HG02678 (cell line): ENCODE data around the gene LBHD1.
A peak's percentile ranks its signal among the peaks of the same experiment; 100 is the strongest.
"Not testable (repeated sequence)": the region's sequence is repeated elsewhere in the genome, so short reads cannot be mapped to it uniquely, and the experiment has no call there.

Source experiments
- ATAC-seq: cut with Tn5 transposase; IDR thresholded peaks from one replicate; pipeline ENCODE4 v1.9.1; 2021; ENCODE audit warnings: mild to moderate bottlenecking, moderate library complexity; ENCODE audit not compliant: unreplicated experiment

The LBHD1 gene

DNA sequence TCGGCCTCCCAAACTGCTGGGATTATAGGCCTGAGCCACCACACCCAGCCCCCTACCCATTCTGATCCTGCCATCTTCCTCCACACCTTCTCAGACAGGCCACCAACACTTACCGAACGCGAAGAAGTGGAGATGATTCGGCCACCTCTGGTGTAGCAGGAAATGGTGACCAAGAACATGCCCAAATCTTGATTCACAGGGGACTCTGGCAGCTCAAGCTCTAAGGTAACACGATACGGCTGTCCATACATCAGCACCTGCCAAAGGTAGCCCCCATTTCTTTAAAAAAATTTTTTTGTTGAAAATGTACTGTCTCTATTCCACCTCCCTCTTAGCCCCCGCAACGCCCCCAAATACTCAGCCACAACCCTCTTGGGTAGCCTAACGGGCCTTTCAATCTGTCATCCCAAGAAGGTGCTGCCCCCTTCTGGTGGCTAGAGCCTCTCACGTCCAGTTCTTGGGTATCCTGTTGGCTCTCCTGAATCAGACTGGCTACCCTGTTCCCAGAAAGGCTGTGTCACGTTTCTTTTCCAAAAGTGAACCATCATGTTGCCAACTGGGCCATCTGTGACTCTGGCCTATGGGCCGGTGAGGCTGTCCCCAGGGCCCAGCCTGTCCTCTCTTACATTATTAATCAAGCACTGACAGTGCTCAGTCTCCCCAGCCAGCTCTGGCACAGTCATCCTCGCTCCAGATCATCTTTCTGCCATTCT is 22.5 kb upstream of the LBHD1 start:
- ATAC-seq, result no peak

DNA sequence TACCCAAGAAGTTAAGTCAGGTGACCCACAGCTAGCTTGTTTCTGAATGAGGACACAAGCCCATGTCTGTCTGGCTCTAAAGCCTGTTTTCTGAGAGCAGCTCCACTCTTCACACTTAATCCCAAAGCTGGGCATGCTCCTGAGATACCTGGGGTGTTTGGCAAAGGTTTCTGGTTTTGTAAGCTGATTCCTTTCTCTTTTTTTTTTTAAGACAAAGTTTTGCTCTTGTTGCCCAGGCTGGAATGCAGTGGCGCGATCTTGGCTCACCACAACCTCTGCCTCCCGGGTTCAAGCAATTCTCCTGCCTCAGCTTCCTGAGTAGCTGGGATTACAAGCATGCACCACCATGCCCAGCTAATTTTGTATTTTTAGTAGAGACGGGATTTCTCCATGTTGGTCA is 21.6 kb upstream of the LBHD1 start:
- not testable (repeated sequence) for ATAC-seq

DNA sequence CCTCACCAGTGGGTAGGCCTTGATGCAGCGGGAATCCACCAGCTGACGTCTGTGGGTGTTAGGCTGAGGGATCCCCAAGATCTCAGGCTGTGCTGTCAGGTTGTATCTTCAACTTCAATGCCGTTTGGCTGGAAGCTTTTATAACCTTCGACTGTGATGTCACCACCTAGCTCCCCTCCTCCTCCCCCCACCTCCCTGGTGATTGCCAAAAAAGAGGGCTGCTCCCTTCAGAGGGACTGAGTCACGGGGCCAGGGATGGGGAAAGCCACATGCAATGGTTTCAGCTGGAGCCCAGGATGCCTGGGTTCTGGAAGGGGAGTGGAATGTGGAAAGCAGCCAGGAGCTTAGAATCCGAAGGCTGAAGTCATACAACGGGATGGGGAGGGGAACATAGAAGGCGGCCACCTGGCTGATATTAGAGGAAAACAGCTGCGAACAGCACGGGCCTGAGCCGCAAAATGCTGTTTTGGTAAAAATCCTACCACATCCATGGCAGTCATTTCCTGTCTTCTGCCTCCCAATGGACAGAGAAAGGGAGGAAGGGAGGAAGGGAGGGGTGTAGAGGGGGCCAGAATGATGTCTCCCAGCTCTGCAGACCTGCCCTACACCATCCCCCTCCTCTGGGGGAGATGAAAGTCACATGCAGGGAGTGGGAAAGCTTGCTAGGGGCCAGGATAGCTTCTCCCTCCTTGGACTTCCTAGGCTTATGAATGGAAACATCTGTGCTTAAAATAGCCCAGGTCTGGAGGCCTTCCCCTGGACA is 17.5 kb upstream of the LBHD1 start, which contains the start of gene LRRN4CL:
Gene LRRN4CL, minus strand, starts transcription at position 110 of the 763 bp plus-strand sequence. CDS start 1,022 bp downstream, outside the sequence.
- no peak for ATAC-seq

DNA sequence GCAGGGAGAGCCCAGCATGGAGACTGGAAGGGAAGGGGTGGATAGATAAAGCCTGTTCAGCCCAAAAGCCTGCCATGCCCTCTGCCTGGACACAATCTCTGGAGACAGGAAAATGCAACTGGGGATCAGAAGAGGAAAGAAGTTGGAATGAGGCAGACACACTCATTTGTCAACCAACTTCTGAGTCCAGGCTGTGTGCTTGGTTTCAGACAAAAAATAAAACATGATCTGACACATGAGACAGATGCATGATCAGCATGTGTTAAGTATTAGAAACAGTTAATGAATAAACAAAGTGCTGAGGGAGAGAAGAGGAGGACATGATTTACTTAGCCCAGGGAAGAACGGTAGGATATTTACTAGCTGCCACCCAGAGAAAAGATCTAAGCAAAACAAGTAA is 16.4 kb upstream of the LBHD1 start:
- no peak for ATAC-seq

DNA sequence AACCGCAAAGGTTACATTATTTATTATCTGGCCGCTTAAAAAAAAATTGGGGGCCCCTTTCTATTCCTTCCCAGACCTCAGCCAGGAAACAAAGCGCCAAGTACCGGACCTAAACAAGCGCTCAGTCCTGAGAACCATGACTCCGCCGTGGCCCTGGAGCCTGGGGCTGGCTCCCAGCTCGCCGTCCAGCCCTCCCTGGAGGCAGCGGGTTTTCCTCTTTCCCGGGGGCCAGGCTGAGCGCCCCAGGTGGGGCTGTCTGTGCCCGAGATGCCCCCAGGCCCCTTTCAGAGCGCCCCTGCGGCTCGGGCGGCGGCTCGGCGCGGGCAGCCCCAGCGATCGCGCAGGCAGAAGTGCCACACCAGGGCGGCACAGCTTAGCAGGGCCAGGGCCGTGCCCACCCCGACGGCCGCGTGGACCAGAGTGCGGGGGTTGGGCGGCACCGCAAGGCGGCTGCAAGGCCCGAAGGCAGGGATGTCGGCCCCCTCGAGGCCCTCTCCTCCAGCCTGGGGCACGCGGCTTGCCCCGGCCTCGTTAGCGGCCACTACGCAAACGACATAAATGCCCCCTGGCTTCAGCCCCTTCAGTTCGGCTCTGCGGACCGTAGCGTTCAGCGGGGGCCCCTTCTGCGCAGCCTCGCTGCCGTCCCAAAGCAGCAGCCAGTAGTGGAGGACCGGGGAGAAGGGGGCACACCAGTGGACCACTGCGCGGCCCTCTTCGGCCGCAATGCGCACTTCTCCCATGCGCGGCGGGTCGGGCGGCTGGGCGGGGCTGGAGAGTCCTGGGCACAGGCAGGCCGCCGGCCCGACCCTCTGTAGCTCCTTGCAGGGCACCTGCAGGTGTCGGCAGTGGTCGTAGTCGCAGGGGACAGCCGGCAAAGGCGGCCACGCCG is 15.7 kb upstream of the LBHD1 start:
- no peak for ATAC-seq

DNA sequence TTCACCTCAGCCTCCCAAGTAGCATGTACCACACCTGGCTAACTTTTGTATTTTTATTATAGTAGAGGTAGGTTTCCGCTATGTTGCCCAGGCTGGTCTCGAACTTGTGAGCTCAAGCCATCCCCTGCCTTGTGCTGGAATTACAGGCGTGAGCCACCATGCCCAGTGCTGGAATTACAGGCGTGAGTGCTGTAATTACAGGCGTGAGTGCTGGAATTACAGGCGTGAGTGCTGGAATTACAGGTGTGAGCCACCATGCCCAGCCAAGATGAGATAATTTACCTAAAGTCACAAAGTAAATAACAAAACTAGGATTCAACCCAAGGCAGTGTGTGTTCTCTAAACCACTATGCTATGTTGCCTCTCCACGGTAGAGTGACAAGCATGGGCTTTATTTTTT is 10.5 kb upstream of the LBHD1 start:
- no peak for ATAC-seq

DNA sequence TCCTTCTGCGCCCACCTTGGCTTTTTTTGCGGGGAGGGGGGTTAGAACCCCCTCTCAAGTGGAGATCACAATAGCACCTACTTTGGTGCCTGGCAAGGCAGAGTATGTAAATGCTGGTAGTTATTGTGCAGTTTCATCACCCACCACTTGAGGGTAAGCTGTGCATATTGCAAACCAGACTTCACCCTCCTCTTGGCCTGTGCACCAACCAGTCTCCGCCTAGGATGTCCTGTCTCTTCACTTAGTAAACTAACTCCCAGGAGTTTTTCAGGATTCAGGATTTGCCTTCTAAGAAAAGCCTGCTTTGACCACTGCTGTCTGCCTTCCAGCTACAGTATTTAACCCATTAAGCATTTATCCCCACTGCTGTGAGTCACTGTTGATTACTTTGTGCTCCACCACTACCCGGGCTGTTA is 8.8 kb upstream of the LBHD1 start:
- ATAC-seq, result peak; percentile 66

DNA sequence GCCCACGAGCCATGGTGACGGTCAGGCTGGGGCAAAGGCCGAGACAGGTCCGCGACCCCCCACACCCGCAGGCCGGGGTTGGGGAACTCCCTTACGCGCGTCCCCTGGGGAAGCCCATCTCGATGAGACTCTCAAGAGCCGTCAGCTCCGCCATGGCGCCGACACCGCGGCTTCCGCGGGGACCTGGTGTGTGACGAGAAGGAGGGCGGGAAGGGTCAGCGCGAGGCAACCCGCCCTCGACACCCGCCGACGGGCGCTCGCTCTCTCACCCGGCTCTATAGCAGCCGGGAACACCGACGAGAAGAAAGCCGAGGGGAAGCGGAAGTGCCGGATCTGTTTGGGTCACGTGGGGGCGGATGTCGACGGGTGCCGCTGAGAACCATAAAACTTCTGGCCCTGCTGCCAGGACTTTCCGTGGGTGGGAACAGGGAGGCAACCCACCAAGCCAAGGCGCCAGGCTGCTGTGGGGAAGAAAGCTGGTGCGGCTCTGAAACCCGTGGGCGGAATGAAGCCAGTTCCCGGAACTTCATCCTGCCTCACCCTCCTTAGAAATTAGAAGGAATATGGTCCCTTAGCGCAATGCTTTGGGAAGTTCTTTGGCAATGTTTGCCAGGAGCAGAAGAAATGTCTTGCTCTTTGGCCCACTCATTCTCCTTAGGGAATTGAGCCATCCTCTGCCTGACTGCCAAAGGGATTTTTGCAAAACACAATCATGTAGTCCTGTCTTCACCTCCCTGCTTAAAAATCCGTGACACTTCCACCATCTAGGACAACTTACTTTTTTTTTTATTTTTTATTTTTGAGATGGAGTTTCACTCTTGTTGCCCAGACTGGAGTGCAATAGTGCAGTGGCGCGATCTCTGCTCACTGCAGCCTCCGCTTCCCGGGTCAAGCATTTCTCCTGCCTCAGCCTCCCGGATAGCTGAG is 7.0 kb upstream of the LBHD1 start, which contains the start of gene UBXN1:
Gene UBXN1, minus strand, starts transcription at position 304 of the 927 bp plus-strand sequence. Its CDS starts 150 bp downstream, at position 154.
- ATAC-seq, result peak; percentile 71

DNA sequence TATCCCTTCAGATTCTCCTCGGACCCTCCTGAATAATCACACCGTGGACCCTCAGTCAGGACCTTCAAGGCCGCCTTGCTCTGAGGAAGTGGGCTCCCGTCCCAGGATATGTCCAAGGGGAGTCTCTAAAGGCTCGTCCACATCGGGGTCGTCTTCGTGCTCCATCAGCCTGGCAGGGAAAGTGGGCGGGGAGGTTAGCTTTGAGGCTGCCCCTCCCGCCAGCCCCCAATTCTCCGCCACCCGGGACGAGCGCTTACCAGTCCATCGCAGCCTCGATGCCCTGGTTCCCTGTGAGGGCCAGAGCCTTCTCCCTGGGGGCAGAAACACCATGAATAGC is 6.3 kb upstream of the LBHD1 start:
- no peak for ATAC-seq

DNA sequence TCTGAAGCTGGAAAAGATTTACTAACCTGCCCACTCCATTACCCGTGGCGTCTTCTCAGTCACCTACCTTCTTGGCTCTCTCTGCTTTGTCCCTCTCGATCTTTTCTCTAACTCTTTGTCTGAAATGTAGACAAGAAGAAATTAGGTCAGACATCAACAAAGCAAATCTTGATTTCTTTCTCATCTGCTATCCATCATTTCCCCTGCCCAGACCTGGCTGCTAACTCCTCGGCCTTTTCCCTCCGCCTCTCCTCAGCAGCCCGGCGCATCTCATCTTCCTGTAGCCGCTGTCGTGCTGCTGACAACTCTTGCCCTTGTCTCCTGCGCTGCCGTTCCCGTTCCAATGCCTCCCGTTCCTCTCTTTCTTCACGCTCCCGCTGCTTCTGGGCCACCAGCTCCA is 5.6 kb upstream of the LBHD1 start:
- no peak for ATAC-seq

DNA sequence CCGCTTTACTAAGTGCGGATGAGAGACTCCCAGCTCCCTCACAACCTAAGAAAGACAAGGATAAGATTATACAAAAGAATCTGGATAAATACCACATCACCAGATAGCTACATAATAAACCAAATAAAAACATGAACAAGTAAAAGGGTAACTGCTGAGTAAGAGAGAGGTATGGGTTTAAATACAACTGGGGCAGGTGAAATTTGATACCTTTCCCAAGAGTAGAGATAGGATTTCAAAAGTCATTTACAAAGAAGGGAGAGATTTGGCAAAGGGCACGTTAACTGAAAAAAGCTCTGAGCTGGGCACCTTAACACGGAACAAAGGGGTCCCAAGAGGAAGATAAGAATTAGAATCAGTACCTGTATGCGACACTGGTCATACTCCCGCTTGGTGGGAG is 5.1 kb upstream of the LBHD1 start:
- ATAC-seq, result no peak

DNA sequence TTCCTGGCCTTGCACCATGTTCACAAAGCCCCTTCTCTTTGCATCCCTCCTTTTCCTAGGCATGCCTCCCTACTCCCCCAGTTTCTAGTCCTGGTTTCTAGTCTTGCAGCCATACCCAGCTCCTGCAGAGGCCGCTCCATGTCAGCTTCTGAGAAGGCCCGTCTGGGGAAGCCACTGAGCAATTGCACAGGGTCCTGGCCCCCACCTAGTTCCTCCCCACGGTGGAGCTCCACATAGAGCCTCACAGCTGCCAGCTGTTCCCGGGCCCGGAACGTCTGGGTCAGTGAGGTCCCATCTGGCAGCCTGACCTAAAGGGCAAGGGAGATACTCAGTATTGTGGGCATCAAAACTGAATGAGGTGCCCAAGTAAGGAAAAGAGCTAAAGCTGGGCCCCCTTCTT is 4.6 kb upstream of the LBHD1 start:
- ATAC-seq, result no peak

DNA sequence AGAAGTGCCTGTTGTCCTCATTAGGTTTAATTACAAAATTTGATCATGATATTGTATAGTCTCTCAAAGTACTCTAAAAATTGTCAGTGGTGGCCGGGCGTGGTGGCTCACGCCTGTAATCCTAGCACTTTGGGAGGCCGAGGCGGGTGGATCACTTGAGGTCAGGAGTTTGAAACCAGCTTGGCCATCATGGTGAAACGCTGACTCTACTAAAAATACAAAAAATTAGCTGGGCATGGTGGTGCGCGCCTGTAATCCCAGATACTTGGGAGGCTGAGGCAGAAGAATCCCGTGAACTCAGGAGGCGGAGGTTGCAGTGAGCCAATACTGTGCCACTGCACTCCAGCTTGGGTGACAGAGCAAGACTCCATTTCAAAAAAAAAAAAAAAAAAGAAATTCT is 3.3 kb upstream of the LBHD1 start:
- not testable (repeated sequence) for ATAC-seq

DNA sequence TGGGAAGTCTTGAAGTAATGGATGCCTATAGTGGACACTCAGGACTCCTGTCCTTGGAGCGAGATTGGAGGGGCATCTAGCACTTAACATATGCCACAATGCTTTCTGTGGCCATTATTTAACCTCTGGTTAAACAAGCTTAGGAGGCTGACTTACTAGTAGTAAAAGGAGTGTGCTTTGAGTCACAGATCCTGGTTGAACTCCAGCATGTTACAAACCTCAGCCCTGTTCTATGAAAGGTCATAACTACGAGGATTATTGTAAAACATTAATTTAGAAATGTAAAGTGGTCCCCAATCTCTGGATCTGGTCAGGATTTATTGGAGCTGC is 1.1 kb upstream of the LBHD1 start:
- no peak for ATAC-seq

DNA sequence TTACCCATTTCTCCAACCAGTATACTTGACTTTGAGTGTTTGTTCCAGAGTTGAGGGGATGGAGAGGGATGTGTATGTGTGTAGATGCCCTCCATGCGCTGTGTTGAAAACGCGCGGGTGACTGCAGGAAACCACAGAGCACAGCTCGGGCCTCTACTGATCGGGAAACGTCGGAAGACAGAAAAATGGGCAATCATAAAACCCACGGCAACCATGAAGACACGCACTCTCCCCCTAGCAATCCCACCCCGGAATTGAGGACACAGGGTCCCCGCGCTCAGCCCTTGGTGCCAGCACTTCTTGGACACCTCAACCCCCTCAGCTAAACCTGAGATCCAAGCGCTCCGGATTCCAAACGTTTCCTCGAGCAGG is 845 bp downstream of the LBHD1 start:
- ATAC-seq, result peak; percentile 5

DNA sequence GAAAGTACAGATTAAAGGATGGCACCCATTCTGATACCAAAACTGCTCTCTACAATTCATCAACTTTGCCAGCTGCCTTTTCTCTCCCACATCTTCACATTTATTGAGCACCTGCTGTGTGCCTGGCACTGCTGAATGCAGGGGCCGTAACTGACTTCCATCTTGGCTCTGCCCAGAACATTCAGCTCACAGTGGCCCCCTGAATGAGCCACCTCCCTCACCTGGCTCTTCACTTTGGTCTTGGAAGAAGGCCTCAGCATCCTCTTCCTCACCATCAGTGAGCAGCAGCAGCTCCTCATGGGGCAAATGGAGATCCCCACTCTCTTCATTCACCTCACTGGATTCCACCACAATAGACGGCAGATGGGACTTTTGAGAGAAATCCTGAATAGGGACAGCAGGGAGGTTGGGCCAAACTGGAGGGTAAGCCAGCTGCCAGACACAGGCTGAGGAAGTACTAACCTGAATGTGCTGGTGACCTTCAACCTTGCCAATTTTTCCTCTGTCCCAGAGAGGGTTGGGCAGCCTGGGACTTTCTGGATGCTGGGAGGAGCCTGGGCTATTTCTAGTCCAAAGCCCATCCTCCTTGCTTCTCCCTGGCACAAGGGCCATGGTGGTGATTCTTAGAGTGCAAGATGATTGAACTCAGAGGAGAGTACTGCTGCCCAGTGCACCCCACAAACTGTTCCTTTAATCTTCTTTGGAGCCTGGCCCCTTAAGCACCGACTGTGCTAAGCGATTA is 2.5 kb downstream of the LBHD1 start:
- ATAC-seq, result no peak

DNA sequence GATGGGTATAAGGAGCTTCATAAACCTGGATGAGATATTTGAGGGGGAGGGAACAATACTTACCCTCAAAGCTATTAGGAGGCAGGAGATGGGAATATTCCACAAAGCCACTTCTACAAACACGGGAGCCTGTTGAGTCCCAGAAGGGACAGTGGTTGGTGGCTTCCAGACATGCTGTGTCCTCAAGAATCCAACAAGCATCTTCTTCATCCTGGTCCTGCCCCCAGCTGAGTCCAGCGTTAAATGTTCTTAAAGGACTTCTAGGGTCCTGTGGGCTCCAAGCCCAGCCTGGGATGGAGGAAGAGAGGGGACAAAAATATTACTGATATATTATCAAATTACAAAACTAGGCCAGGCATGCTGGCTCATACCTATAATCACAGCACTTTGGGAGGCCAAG is 4.6 kb downstream of the LBHD1 start:
- no peak for ATAC-seq

DNA sequence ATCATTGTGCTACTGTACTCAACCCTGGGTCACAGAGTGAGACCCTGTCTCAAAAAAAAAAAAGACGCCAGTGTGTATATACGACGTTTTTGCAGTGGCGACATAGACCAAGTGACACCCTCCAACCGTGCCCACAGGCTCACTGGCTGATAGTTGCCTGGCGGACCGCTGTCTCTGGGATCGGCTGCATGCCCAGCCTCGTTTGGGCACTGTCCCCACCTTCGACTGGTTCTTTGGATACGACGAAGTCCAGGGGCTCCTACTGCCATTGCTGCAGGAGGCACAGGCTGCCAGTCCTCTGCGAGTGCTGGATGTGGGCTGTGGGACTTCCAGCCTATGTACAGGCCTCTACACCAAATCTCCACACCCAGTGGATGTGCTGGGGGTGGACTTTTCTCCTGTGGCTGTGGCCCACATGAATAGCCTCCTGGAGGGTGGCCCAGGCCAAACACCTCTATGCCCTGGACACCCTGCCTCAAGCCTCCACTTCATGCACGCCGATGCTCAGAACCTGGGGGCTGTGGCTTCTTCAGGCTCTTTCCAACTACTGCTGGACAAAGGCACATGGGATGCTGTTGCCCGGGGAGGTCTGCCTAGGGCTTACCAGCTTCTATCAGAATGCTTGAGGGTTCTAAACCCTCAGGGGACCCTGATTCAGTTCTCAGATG is 5.7 kb downstream of the LBHD1 start:
- no peak for ATAC-seq

DNA sequence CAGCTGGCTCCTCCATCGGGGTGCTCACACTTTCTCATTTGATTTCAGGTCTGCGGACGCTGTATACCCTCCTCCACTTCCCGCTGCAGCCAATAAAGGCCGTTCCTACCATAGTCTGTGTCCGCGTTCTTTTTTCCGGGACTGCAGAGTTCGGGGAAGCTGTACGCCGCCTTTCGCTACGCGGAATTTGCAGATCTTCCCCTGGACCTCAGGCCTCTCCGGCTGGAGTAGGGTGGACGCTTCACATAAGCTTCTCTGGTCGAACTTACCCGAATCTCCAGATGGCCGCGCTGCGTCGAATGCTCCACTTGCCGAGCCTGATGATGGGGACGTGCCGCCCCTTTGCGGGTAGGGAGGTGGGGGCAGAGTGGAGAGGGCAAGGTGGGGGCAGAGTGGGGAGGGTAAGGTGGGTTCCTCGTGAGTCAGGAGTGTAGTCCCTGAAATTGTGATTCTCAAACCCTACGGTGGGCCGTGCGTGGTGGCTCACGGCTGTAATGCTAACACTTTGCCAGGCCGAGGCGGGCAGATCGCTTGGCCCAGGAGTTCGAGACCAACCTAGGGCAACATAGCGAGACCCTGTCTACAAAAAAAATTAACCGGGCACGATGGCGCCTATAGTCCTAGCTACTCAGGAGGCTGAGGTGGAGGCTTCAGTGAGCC is 6.3 kb downstream of the LBHD1 start:
- peak; percentile 16 for ATAC-seq
